H4 (cell line): Measurements from ENCODE around the gene PRR23A. TPM values are rescaled to one million over a fixed set of nuclear protein-coding genes. Genes with fewer than 3 reads are reported as not detected.

Experiments used
- DNase-seq: peaks from one replicate; pipeline ENCODE4 v3.0.0-alpha.2; 2015; ENCODE audit warnings: low spot score
- total RNA-seq: library from RNA; depleted of rRNA; stranded (reverse); fragments of >200 nt; shearing (Covaris generic); gene quantifications from 2 replicates; pipeline ENCODE4 v1.2.3, GENCODE V29; 2014; rRNA removed

The PRR23A gene
- total RNA-seq, 1 experiment from 2014 or later = not detected

DNA sequence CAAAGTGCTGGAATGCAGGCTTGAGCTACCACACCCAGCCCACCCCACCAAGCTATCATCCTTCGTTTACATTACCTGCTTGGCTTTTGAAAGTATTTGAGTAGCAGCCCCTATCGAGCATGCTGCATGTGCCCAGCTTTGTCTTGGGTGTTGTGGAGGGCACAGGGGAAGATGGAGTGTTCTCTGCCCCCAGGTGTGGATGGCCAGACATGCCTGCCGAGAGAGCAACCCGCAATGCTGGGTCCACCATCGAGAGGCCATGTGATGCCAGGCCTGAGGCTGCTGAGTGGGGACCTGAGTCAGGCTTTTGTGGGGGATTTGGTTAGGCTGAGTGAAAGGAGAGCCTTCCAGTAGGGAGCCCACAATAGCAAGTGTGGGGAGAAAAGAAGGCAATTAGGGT, 33.1 kb downstream of the PRR23A start:
- no peak for DNase-seq

DNA sequence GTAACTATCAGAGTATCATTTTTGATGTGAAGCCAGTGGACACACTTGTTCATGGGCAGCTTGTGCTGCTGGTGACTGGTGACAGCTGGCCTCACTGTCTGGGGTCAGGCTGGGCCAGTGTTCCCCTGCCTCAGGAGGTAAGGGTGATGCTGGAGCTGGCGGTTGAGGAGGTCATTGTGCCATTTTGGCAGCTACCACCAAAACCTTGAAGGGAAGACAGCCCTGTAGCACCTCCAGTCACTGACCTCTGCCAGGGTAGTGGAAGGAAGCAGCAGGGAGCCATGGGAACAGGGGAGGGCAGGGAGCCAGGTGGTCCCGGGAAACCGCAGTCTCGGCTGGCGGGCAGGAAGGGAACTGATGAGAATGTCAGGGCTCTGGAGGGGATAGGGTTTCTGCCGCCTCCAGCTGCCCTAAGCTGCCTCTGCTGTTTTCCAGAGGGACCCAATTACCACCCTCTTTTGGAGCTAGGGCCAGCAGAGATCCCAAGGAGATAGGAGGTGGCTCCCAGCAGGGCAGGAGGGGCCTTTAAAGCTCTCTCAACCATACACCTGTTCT, 34.2 kb downstream of the PRR23A start:
- no peak for DNase-seq

DNA sequence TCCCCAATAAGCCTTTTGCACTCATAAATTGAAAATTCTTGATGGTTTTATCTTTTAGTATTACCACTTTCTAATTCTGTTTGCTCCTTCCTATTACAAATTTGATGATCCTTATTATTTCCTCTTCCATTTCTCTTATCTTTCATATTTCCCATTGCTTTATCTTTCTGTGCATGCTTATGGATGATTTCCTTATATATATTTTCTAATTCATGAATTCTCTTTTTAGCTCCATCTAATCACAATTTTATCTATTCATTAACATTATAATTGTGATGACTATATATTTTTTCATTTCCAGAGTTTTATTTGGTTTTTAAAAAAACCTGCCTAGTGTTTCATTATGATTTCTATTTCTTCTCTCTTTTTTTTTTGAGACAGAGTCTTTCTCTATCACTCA, 41.1 kb downstream of the PRR23A start:
- no peak for DNase-seq

DNA sequence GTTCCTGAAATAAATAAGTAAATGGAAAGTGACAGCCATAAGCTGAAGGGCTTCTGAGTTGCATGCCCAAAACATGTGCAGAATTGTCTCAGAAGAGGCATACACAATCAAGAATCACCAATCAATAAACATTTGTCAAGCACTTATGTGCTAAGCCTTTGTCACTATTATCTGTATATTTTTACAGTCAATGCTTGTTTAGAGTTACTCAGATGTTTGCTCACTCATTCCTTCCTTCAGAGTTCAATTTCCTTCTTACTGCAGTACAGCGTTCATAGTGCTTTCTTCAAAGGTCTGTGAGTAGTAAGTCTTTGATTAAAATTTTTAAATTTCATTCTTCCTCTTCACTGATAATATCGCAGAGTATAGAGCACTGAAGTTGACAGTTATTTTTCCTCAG, 41.8 kb downstream of the PRR23A start:
- no peak for DNase-seq

DNA sequence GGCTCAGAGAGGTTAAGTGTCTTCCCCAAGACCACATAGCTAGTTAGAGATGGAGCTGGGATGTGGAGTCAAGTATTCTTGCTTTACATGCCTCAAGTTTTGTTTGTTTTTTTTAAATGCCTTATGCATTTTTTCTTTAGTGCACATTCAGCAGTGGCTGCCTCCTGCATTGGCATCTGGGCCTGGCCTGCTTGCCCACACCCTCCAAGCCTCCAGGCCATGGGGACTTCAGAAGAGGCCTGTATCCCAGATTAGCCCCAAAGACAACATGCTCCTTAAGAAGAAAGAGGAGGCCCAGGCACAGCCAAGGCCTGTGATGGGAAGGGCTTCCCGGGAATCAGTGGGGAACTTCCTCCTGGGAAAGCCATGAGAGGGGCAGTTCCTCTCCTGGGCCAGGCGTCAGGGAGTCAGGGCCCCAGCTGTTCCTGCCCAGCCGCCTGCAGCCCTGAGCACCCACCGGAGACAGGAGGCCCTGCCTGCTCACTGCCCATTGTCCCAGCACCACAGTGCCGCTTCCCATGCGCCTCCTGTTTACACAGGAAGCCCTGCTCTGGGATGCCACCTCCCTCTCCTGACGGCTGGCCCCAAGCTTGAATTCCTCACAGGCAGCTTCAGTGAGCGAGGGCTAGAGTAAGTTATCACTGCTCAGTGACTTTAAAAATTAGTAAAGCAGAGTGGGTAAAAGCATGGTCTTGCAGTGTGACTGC, 43.1 kb downstream of the PRR23A start:
- DNase-seq = no peak

DNA sequence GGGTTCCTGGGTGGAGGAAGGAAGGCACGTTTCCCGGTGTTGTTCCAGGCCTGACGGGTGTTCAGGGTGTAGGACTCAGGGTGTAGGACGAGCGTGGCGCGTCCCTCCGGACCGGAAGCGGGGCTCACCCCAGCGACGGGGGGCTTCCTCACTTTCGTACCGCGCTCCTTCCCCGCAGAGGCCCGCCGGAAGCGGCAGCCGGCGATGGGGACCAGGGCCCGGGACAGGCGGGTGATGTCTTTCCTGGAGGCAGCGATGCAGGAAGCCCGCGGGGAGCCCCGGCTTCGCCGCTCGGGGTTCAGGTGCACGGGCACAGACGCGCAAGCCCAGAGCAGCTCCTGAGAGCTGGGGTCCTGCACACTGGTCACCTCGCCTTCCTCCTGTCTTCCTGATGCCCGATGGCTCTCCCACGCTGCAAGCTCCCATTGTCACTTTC, 45.6 kb downstream of the PRR23A start:
- no peak for DNase-seq

Other genes starting within 250 kb of the PRR23A start
- 5.3 and 6.1 TPM in 2 replicates for gene PIK3CB, start 171.3 kb downstream of the PRR23A start, total RNA-seq
- 0.06 and 0.14 TPM in 2 replicates for gene FOXL2, start 59.1 kb downstream of the PRR23A start, total RNA-seq
- 1.9 and 3.4 TPM in 2 replicates for gene FOXL2NB, start 59.1 kb downstream of the PRR23A start, total RNA-seq
- not detected in 2 replicates for gene PRR23B, start 14.7 kb upstream of the PRR23A start, total RNA-seq
- gene PRR23C, start 38.6 kb upstream of the PRR23A start, total RNA-seq = not detected in 2 replicates